ENCODE measurements around the gene RAB10. TPM values are rescaled to one million over a fixed set of nuclear protein-coding genes. Genes with fewer than 3 reads are reported as not detected.
"Not testable (repeated sequence)": the region's sequence is repeated elsewhere in the genome, so short reads cannot be mapped to it uniquely, and the experiment has no call there.

RAB10 gene
- total RNA-seq, 4 donors from 2014 or later = 91.9 to 117 (median 103) TPM

GRCh38 chr2:26089337-26089736, 55.5 kb downstream of the RAB10 start:
- no peak for ATAC-seq
- H3K4me1 ChIP-seq = peaks cover 0 to 56% (median 14%) of the 10 kb centered on the region in 3 donors

GRCh38 chr2:26095758-26096157, 61.9 kb downstream of the RAB10 start:
- H3K9me3 ChIP-seq = no peaks in the 10 kb centered on the region
- WGBS, 2 donors (ENCODE audit: low coverage in 1 of 2) = 93% methylated on average over 4 to 5 of the region's 5 CpGs
- TF ChIP-seq CTCF (IDR thresholded peaks at IDR 0.05) = no peak
- H3K27me3 ChIP-seq = no peaks in the 10 kb centered on the region
- H3K27ac ChIP-seq = no peak overlapping the region
- no peak for ATAC-seq
- H3K4me3 ChIP-seq = no peak overlapping the region
- peaks cover 0 to 16% of the 10 kb centered on the region in 2 donors for H3K36me3 ChIP-seq
- H3K4me1 ChIP-seq = peaks cover 0 to 44% (median 7%) of the 10 kb centered on the region in 3 donors

More at GRCh38 chr2:26089337-26089736, 55.5 kb downstream of the RAB10 start:
- H3K4me3 ChIP-seq = no peak overlapping the region
- no peaks in the 10 kb centered on the region for H3K9me3 ChIP-seq
- H3K27ac ChIP-seq = no peak overlapping the region
- no peaks in the 10 kb centered on the region for H3K27me3 ChIP-seq
- peaks cover 0 to 10% of the 10 kb centered on the region in 2 donors for H3K36me3 ChIP-seq
- WGBS, 2 donors (ENCODE audit: low coverage in 1 of 2) = 75% methylated on average over 2 of the region's 2 CpGs; no CpG with 5 or more reads in 1 of the 2 donors
- TF ChIP-seq CTCF (IDR thresholded peaks at IDR 0.05) (no peak), POLR2A (IDR thresholded peaks at IDR 0.05) (no peak), POLR2AphosphoS5 (IDR thresholded peaks at IDR 0.05) (no peak)

- ATAC-seq = no peak
- H3K36me3 ChIP-seq = peaks cover 0 to 10% of the 10 kb centered on the region in 2 donors
- no peak overlapping the region for H3K4me3 ChIP-seq
- no peaks in the 10 kb centered on the region for H3K27me3 ChIP-seq
- 100% methylated on average over 1 of the region's 1 CpG; no CpG with 5 or more reads in 1 of the 2 donors for WGBS, 2 donors (ENCODE audit: low coverage in 1 of 2)
- H3K27ac ChIP-seq = no peak overlapping the region
- peaks cover 0 to 28% (median 4%) of the 10 kb centered on the region in 3 donors for H3K4me1 ChIP-seq
- TF ChIP-seq CTCF (IDR thresholded peaks at IDR 0.05) = no peak
- no peak for TF ChIP-seq EP300 (IDR thresholded peaks at IDR 0.05)
- TF ChIP-seq POLR2A (IDR thresholded peaks at IDR 0.05) = no peak
- no peak for TF ChIP-seq POLR2AphosphoS5 (IDR thresholded peaks at IDR 0.05)
- H3K9me3 ChIP-seq = no peaks in the 10 kb centered on the region
Measured at GRCh38 chr2:26099933-26100332, 66.0 kb downstream of the RAB10 start.

- Histone ChIP-seq H3K27ac (no peak overlapping the region), H3K4me1 (peaks cover 0 to 28% (median 4%) of the 10 kb centered on the region in 3 donors), H3K36me3 (peaks cover 0 to 14% of the 10 kb centered on the region in 2 donors), H3K4me3 (no peak overlapping the region), H3K9me3 (no peaks in the 10 kb centered on the region), H3K27me3 (no peaks in the 10 kb centered on the region)
- no peak for TF ChIP-seq POLR2A (IDR thresholded peaks at IDR 0.05)
- TF ChIP-seq CTCF (IDR thresholded peaks at IDR 0.05) = no peak
- TF ChIP-seq EP300 (IDR thresholded peaks at IDR 0.05) = no peak
- TF ChIP-seq POLR2AphosphoS5 (IDR thresholded peaks at IDR 0.05) = no peak
- no peak for ATAC-seq
- 60 to 61% methylated on average over 1 of the region's 1 CpG for WGBS, 2 donors (ENCODE audit: low coverage in 1 of 2)
Measured at GRCh38 chr2:26100384-26100783, 66.5 kb downstream of the RAB10 start.

- H3K4me1 ChIP-seq = peaks cover 0 to 26% (median 4%) of the 10 kb centered on the region in 3 donors
- ATAC-seq = no peak
- no peak overlapping the region for H3K4me3 ChIP-seq
- TF ChIP-seq POLR2A (IDR thresholded peaks at IDR 0.05) = no peak
- TF ChIP-seq EP300 (IDR thresholded peaks at IDR 0.05) = no peak
- TF ChIP-seq POLR2AphosphoS5 (IDR thresholded peaks at IDR 0.05) = no peak
- TF ChIP-seq CTCF (IDR thresholded peaks at IDR 0.05) = no peak
- WGBS, 2 donors (ENCODE audit: low coverage in 1 of 2) = 100% methylated on average over 1 to 4 of the region's 4 CpGs
- no peak overlapping the region for H3K27ac ChIP-seq
- no peaks in the 10 kb centered on the region for H3K27me3 ChIP-seq
- peaks cover 0 to 12% of the 10 kb centered on the region in 2 donors for H3K36me3 ChIP-seq
- no peaks in the 10 kb centered on the region for H3K9me3 ChIP-seq
Measured at GRCh38 chr2:26103752-26104151, 69.9 kb downstream of the RAB10 start.

- peaks cover 0 to 45% of the 10 kb centered on the region in 2 donors for H3K36me3 ChIP-seq
- H3K27me3 ChIP-seq, ATAC-seq, H3K9me3 ChIP-seq, H3K4me3 ChIP-seq, H3K27ac ChIP-seq, H3K4me1 ChIP-seq: not testable (repeated sequence)
- 94% methylated on average over 6 of the region's 6 CpGs for WGBS, 2 donors (ENCODE audit: low coverage in 1 of 2)
Measured at GRCh38 chr2:26108701-26109100, 74.8 kb downstream of the RAB10 start.
